D721Med (cell line): ENCODE results near the gene ITIH5.

Source experiments
- DNase-seq: peaks from one replicate; pipeline ENCODE4 v3.0.0; 2011; ENCODE audit warnings: low spot score; ENCODE audit not compliant: insufficient read length
- FAIRE-seq: peaks from 2 replicates; lab custom pipeline; 2011; peaks lifted over from hg19 to GRCh38; lab: Jason Lieb, UNC
- TF ChIP-seq, protein P1 (sequence below): IDR thresholded peaks from 2 replicates; pipeline ENCODE4 v1.5.1; 2012; ENCODE audit warnings: mild to moderate bottlenecking, control low read depth; ENCODE audit not compliant: insufficient read depth; ENCODE audit errors: missing control alignments

ITIH5 gene

DNA sequence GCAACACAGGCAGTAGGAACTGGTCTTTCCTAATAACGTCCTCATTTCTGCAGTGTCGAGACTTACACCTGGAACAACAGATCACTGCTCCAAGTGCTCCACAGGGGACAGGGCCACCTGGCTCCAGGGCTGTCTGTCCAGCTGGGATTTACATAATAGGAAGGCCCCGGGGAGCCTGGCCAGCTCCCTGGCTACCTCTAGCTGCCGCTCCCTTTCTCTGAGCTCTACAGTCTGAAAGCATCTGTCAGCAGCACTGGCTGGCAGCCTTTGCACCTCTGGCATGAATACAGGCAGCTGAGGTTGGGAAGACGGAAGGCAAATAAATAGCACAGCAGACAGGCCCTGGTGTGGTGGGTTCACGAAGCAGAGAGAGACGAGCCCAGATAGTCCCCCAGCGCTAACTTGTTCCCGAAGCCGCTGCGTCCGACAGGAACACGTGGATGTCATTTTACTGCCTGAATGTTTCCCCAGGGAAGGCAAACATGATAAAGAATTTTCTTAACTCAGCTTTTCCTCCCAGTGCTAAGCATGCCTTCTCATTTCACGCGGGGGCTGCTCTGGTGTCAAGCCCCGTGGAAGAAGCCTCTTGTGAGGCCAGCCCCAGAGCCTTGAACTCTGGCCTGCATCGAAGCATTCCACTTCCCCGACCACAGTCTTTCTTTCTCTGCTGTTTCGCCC is 105.4 kb downstream of the ITIH5 start:
- FAIRE-seq: no peak
- no peak for DNase-seq
- TF ChIP-seq, protein P1, sequence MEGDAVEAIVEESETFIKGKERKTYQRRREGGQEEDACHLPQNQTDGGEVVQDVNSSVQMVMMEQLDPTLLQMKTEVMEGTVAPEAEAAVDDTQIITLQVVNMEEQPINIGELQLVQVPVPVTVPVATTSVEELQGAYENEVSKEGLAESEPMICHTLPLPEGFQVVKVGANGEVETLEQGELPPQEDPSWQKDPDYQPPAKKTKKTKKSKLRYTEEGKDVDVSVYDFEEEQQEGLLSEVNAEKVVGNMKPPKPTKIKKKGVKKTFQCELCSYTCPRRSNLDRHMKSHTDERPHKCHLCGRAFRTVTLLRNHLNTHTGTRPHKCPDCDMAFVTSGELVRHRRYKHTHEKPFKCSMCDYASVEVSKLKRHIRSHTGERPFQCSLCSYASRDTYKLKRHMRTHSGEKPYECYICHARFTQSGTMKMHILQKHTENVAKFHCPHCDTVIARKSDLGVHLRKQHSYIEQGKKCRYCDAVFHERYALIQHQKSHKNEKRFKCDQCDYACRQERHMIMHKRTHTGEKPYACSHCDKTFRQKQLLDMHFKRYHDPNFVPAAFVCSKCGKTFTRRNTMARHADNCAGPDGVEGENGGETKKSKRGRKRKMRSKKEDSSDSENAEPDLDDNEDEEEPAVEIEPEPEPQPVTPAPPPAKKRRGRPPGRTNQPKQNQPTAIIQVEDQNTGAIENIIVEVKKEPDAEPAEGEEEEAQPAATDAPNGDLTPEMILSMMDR: no peak

DNA sequence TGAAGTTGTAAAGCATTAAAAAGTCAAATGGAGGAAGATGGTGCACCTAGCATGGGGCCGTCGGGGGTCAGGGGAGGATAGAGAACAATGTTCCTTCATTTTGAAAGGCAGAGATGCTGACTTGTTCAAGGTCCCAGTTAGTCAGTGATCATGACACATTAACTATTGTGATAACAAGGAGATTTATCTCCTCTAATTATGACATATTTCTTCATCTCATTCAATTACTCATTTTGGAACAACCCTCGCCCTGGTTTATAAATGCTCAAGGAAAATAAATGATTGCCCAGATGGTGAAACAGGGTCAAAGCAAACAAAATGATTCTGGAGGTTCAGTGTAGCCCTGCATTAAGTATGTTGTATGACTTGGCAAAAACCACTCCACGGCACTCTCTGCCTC is 106.2 kb downstream of the ITIH5 start:
- DNase-seq: no peak
- TF ChIP-seq, protein P1: no peak
- no peak for FAIRE-seq

- no peak for FAIRE-seq
- TF ChIP-seq, protein P1: no peak
- no peak for DNase-seq
Measured at GRCh38 chr10:7559386-7559785, 107.4 kb downstream of the ITIH5 start.

DNA sequence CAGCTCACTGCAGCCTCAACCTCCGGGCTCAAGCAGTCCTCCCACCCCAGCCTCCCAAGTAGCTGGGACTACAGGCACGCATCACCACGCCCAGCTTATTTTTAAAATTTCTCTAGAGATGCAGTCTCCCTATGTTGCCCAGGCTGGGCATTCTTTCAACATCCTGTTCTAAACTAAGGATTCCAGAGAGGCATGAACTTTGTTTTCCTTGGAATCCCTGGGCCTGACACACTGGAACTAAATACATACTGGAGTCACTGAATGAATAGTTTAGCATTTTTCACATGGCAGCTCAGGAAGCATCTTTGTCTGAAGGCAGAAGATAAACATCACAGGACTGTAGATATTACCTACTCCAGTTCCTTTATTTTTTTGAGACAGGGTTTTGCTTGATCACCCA is 108.7 kb downstream of the ITIH5 start:
- no peak for FAIRE-seq

GRCh38 chr10:7553531-7553930 is 113.2 kb downstream of the ITIH5 start:
- DNase-seq (no peak), FAIRE-seq (no peak)
- TF ChIP-seq, protein P1: no peak

More for the DNA sequence above, 108.7 kb downstream of the ITIH5 start:
- DNase-seq: no peak
- TF ChIP-seq, protein P1: no peak

DNA sequence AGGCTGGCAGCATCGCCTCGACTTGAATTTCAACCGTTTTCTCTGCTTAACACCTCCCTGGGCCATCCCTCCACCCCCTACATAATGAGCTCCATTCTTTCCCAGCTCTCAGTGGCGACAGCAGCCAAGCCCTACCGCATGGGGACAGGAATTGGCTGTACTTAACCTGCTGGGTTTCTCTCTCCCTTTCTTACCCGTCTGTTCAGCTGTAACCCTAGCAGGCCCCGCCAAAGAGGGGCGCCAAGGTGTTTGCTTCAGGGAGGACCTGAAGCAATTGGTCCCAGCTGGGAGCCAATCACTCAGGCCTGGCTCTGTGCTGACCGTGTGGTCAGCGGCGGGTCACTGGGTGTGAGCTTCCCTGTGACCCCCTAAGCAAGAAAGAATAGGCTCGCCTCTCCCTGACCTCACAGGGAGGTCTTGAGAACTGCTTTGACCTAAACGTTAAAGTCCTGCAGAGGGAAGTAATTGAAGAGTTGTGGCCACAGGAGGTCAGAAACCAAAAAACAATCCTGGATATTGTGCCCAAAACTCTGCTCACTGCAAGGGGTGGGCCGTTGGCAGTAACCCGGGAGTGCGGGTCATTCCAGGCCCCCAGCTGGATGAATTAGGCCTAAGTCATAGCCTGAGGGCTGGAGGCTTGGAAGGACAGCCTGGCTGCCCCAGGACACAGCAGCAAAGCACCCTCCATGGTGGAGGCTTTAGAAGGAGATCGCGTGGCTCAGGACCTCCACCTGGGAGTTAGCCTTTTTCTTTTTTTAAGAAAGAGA is 114.6 kb downstream of the ITIH5 start:
- FAIRE-seq (no peak), DNase-seq (no peak)
- TF ChIP-seq, protein P1: no peak

- FAIRE-seq: no peak
Measured at GRCh38 chr10:7551289-7551688, 115.5 kb downstream of the ITIH5 start.

More at GRCh38 chr10:7551289-7551688, 115.5 kb downstream of the ITIH5 start:
- DNase-seq: no peak
- TF ChIP-seq, protein P1: no peak
